A673 (cell line): Measurements from ENCODE around the gene ATF6. TPM values are rescaled to one million over a fixed set of nuclear protein-coding genes. Genes with fewer than 3 reads are reported as not detected.

Experiments used
- BruUV-seq: library from RNA; stranded (reverse); fragments of 400-500 nt; replicated peaks from 2 replicates; lab custom pipeline; 2021; lab: Mats Ljungman, UMichigan
- CTCF ChIA-PET: fragments of 300-600 bp; sonication (Branson Sonifier 250); formaldehyde crosslinking; loops from one replicate; lab custom pipeline; 2022; ENCODE audit warnings: antibody characterized with exemption; lab: Charles Lee
- POLR2A ChIA-PET: fragments of 300-600 bp; sonication (Branson Sonifier 250); formaldehyde crosslinking; loops from one replicate; lab custom pipeline; 2022; ENCODE audit warnings: antibody characterized with exemption; ENCODE audit not compliant: low non-redundant PET; lab: Charles Lee
- DNase-seq: peaks from one replicate; pipeline ENCODE4 v3.0.0-alpha.2; 2015; ENCODE audit warnings: low spot score
- H3K27ac ChIP-seq: fragments of 200-600 bp; sonication (generic); 2 replicates; pipeline ENCODE4 v1.5.1; 2016; ENCODE audit warnings: mixed run types, low read depth, mild to moderate bottlenecking, mixed read lengths, antibody characterized with exemption, low read length; ENCODE audit not compliant: poor library complexity, severe bottlenecking
- H3K27me3 ChIP-seq: fragments of 200-600 bp; sonication (generic); replicated peaks from 2 replicates; pipeline ENCODE4 v1.6.1; 2017; ENCODE audit warnings: mixed run types, low read depth, mild to moderate bottlenecking, mixed read lengths, antibody characterized with exemption, low read length; ENCODE audit not compliant: insufficient read depth, poor library complexity
- H3K36me3 ChIP-seq: fragments of 200-600 bp; sonication (generic); 2 replicates; pipeline ENCODE4 v1.6.1; 2016; ENCODE audit warnings: mixed run types, mild to moderate bottlenecking, mixed read lengths, antibody characterized with exemption, low read length; ENCODE audit not compliant: insufficient read depth, poor library complexity, severe bottlenecking
- H3K4me1 ChIP-seq: fragments of 200-600 bp; sonication (generic); 2 replicates; pipeline ENCODE4 v1.6.1; 2017; ENCODE audit warnings: mixed run types, mild to moderate bottlenecking, mixed read lengths, antibody characterized with exemption, low read length; ENCODE audit not compliant: insufficient read depth, poor library complexity, severe bottlenecking
- H3K4me3 ChIP-seq: fragments of 200-600 bp; sonication (generic); 2 replicates; pipeline ENCODE4 v1.5.1; 2016; ENCODE audit warnings: low read depth, mixed run types, mild to moderate bottlenecking, mixed read lengths, low read length; ENCODE audit not compliant: poor library complexity, severe bottlenecking
- H3K9me3 ChIP-seq: fragments of 200-600 bp; sonication (generic); 2 replicates; pipeline ENCODE4 v1.6.1; 2016; ENCODE audit warnings: mixed run types, low read depth, mild to moderate bottlenecking, mixed read lengths, antibody characterized with exemption, low read length; ENCODE audit not compliant: poor library complexity, severe bottlenecking
- EZH2 ChIP-seq: fragments of 200-600 bp; sonication (generic); IDR thresholded peaks from 2 replicates; pipeline ENCODE4 v1.6.1; 2017; ENCODE audit warnings: borderline replicate concordance, low read depth, mild to moderate bottlenecking, mixed read lengths, antibody characterized with exemption, low read length; ENCODE audit not compliant: poor library complexity, severe bottlenecking
- intact Hi-C: fragments of 100-400 bp; cut with micrococcal nuclease; formaldehyde crosslinking; loops from one replicate; pipeline ENCODE4 v1.10.0; 2022; ENCODE audit not compliant: unreplicated experiment
- total RNA-seq: library from RNA; stranded (reverse); gene quantifications from 2 replicates; pipeline ENCODE4 v1.2.3, GENCODE V29; 2021
- TF ChIP-seq, protein P1 (sequence below): fragments of 300-800, 200-600 bp; sonication (generic); conservative IDR thresholded peaks from 2 replicates; pipeline ENCODE4 v1.5.1; 2017; ENCODE audit warnings: low read depth, mild to moderate bottlenecking, antibody characterized with exemption, low read length, moderate library complexity, mixed read lengths

The ATF6 gene
- total RNA-seq, 1 experiment from 2014 or later: 21.8 TPM

DNA sequence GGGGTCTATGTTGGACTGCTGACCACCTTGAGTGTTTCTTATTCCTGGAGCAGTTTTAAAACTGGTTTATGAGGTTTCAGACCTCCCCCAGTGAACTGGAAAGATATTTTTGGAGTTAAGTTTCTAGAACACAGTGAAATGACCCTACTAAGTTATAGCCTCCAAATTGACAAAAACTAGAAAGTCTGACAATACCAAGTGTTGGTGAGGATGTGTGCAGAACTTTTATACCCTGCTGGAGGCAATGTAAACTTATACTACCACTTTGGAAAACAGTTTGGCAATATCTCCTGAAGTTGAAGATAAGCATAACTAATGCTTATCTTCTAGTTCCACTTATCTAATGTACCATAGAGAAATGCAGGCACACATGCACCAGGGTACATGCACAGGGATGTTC lies 247.2 kb downstream of the ATF6 start:
- ChIA-PET POLR2A (no interaction called here), CTCF (no interaction called here)
- Histone ChIP-seq H3K9me3 (peaks cover 9% of the 10 kb centered on the region), H3K27ac (no peak overlapping the region), H3K27me3 (peaks cover 4% of the 10 kb centered on the region), H3K36me3 (no peaks in the 10 kb centered on the region), H3K4me1 (no peaks in the 10 kb centered on the region), H3K4me3 (no peak overlapping the region)
- TF ChIP-seq, protein P1, sequence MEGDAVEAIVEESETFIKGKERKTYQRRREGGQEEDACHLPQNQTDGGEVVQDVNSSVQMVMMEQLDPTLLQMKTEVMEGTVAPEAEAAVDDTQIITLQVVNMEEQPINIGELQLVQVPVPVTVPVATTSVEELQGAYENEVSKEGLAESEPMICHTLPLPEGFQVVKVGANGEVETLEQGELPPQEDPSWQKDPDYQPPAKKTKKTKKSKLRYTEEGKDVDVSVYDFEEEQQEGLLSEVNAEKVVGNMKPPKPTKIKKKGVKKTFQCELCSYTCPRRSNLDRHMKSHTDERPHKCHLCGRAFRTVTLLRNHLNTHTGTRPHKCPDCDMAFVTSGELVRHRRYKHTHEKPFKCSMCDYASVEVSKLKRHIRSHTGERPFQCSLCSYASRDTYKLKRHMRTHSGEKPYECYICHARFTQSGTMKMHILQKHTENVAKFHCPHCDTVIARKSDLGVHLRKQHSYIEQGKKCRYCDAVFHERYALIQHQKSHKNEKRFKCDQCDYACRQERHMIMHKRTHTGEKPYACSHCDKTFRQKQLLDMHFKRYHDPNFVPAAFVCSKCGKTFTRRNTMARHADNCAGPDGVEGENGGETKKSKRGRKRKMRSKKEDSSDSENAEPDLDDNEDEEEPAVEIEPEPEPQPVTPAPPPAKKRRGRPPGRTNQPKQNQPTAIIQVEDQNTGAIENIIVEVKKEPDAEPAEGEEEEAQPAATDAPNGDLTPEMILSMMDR: no peak
- no peak for TF ChIP-seq EZH2
- intact Hi-C loops: no loop called here
- no TSS peak for BruUV-seq
- no peak for DNase-seq

Other genes starting within 250 kb of the ATF6 start
- 0.28 and 0.37 TPM in 2 replicates for gene HSPA6, start 241.8 kb upstream of the ATF6 start, total RNA-seq
- not detected in 2 replicates for gene FCGR3A, start 216.5 kb upstream of the ATF6 start, total RNA-seq
- not detected in 2 replicates for gene FCGR3B, start 135.1 kb upstream of the ATF6 start, total RNA-seq
- gene FCGR2B, start 103.2 kb upstream of the ATF6 start, total RNA-seq: not detected in 2 replicates
- not detected in 2 replicates for gene FCRLA, start 59.1 kb upstream of the ATF6 start, total RNA-seq
- gene FCRLB, start 44.8 kb upstream of the ATF6 start, total RNA-seq: 0.35 and 0.67 TPM in 2 replicates
- gene DUSP12, start 16.5 kb upstream of the ATF6 start, total RNA-seq: 62.9 and 63.6 TPM in 2 replicates